Measurements from ENCODE around the gene JADE2. TPM values are rescaled to one million over a fixed set of nuclear protein-coding genes. Genes with fewer than 3 reads are reported as not detected.

The JADE2 gene
- total RNA-seq, 1 donor from 2014 or later, result 2.1 TPM

GRCh38 chr5:134527156-134527960 is 1.9 kb downstream of the JADE2 start:
- DNase-seq, result peak; percentile 89
- Mint-ChIP-seq H3K36me3 (ENCODE audit: unreplicated experiment) (no peaks in the 10 kb centered on the region), H3K4me1 (ENCODE audit: low read depth, unreplicated experiment) (peaks cover 5% of the 10 kb centered on the region), H3K9me3 (ENCODE audit: unreplicated experiment) (peaks cover 5% of the 10 kb centered on the region), H3K27ac (ENCODE audit: unreplicated experiment) (peak overlapping the region; percentile 52), H3K27me3 (ENCODE audit: unreplicated experiment) (peaks cover 11% of the 10 kb centered on the region), H3K4me3 (ENCODE audit: unreplicated experiment) (peak overlapping the region; percentile 85)
- TF ChIP-seq, protein P1, sequence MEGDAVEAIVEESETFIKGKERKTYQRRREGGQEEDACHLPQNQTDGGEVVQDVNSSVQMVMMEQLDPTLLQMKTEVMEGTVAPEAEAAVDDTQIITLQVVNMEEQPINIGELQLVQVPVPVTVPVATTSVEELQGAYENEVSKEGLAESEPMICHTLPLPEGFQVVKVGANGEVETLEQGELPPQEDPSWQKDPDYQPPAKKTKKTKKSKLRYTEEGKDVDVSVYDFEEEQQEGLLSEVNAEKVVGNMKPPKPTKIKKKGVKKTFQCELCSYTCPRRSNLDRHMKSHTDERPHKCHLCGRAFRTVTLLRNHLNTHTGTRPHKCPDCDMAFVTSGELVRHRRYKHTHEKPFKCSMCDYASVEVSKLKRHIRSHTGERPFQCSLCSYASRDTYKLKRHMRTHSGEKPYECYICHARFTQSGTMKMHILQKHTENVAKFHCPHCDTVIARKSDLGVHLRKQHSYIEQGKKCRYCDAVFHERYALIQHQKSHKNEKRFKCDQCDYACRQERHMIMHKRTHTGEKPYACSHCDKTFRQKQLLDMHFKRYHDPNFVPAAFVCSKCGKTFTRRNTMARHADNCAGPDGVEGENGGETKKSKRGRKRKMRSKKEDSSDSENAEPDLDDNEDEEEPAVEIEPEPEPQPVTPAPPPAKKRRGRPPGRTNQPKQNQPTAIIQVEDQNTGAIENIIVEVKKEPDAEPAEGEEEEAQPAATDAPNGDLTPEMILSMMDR (IDR thresholded peaks at IDR 0.05; ENCODE audit: partially characterized antibody, unreplicated experiment), result peak; percentile 83

GRCh38 chr5:134527961-134528424 is 2.5 kb downstream of the JADE2 start:
- H3K27me3 Mint-ChIP-seq (ENCODE audit: unreplicated experiment), result peaks cover 11% of the 10 kb centered on the region
- no peaks in the 10 kb centered on the region for H3K36me3 Mint-ChIP-seq (ENCODE audit: unreplicated experiment)
- peak overlapping the region; percentile 22 for H3K27ac Mint-ChIP-seq (ENCODE audit: unreplicated experiment)
- peaks cover 5% of the 10 kb centered on the region for H3K9me3 Mint-ChIP-seq (ENCODE audit: unreplicated experiment)
- DNase-seq, result no peak
- peak overlapping the region; percentile 59 for H3K4me3 Mint-ChIP-seq (ENCODE audit: unreplicated experiment)
- TF ChIP-seq, protein P1 (IDR thresholded peaks at IDR 0.05; ENCODE audit: partially characterized antibody, unreplicated experiment), result no peak
- peaks cover 5% of the 10 kb centered on the region for H3K4me1 Mint-ChIP-seq (ENCODE audit: low read depth, unreplicated experiment)

DNA sequence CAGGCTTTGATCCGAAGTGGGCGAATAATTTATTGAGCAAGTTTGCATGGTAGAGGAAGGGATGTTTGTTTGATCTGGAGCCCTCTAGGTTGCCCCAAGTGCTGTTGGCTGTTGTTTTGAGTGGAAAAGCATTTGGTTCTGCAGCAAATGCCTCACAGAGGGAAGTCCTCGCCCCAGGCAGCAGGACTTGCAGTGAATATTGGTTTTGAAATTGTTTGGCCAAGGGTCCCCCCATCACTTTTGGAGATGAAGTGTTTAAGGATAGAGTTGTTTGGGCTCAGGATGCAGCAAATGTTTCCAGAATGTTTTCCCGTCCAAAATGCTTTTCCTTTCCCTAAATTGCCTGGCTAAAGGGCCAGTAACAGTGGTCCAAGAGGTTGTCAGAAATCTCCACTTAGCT is 3.1 kb downstream of the JADE2 start:
- Mint-ChIP-seq H3K36me3 (ENCODE audit: unreplicated experiment) (no peaks in the 10 kb centered on the region), H3K27ac (ENCODE audit: unreplicated experiment) (no peak overlapping the region), H3K4me1 (ENCODE audit: low read depth, unreplicated experiment) (peaks cover 5% of the 10 kb centered on the region), H3K4me3 (ENCODE audit: unreplicated experiment) (peak overlapping the region; percentile 0), H3K9me3 (ENCODE audit: unreplicated experiment) (peaks cover 4% of the 10 kb centered on the region), H3K27me3 (ENCODE audit: unreplicated experiment) (peaks cover 13% of the 10 kb centered on the region)
- DNase-seq, result no peak
- TF ChIP-seq, protein P1 (IDR thresholded peaks at IDR 0.05; ENCODE audit: partially characterized antibody, unreplicated experiment), result no peak

GRCh38 chr5:134529460-134529859 is 4.0 kb downstream of the JADE2 start:
- DNase-seq, result no peak
- H3K36me3 Mint-ChIP-seq (ENCODE audit: unreplicated experiment), result no peaks in the 10 kb centered on the region
- H3K9me3 Mint-ChIP-seq (ENCODE audit: unreplicated experiment), result peaks cover 2% of the 10 kb centered on the region
- H3K27ac Mint-ChIP-seq (ENCODE audit: unreplicated experiment), result no peak overlapping the region
- peaks cover 9% of the 10 kb centered on the region for H3K27me3 Mint-ChIP-seq (ENCODE audit: unreplicated experiment)
- peaks cover 6% of the 10 kb centered on the region for H3K4me1 Mint-ChIP-seq (ENCODE audit: low read depth, unreplicated experiment)
- TF ChIP-seq, protein P1 (IDR thresholded peaks at IDR 0.05; ENCODE audit: partially characterized antibody, unreplicated experiment), result no peak
- no peak overlapping the region for H3K4me3 Mint-ChIP-seq (ENCODE audit: unreplicated experiment)

All from glutamatergic neuron (in vitro differentiated cells).